ENCODE results near the gene CHRNG. TPM values are rescaled to one million over a fixed set of nuclear protein-coding genes. Genes with fewer than 3 reads are reported as not detected.
"Not testable (repeated sequence)": the region's sequence is repeated elsewhere in the genome, so short reads cannot be mapped to it uniquely, and the experiment has no call there.

Gene CHRNG
- polyA plus RNA-seq, 3 donors = not detected

- WGBS, 3 donors = 82 to 90% (median 85%) methylated on average over 8 of the region's 8 CpGs
- no peak overlapping the region for H3K27ac ChIP-seq (ENCODE audit: low read depth, low read length)
Observed at GRCh38 chr2:232562515-232563151, 23.1 kb downstream of the CHRNG start.

DNA sequence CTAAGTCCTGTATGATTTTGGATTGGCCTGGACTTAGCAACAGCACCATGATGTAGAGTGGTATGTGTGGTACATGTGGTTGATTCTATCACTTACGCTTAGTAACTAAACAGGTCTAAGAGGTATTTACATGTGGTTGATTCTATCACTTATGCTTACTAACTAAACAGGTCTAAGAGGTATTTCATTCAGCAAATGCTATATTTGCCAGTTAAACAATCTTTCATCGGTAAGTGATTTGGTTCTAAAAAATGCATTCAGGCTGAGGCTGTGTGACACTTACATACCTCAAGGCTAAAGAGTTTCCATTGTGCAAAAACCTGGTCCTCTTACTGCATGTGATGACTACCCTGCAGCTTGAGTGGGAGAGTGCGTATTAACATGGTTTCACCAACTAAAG is 24.1 kb downstream of the CHRNG start:
- 45 to 66% (median 61%) methylated on average over 3 of the region's 3 CpGs for WGBS, 3 donors
- no peak overlapping the region for H3K27ac ChIP-seq (ENCODE audit: low read depth, low read length)

DNA sequence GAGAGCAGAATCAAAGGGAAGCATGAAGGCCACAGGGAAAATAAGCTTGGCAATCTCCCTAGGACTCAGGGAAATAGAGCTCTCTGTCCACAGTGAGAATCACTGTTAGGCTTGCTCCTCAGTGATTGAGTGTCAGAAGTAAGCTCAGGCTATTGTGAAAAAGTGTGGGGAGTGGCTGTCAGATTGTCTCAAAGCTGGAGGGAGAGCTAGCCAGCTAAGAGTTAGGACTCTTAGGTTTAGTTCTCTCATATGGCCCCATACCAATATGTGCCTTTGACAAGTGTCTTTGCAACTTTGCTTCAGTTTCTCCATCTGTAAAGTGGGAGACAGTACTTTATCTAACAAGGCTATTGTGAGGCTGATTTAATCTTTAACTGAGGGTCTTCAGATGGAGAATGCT is 28.2 kb downstream of the CHRNG start:
- H3K27ac ChIP-seq (ENCODE audit: low read depth, low read length) = no peak overlapping the region

- H3K27ac ChIP-seq (ENCODE audit: low read depth, low read length) = no peak overlapping the region
- WGBS, 3 donors = 66 to 82% (median 68%) methylated on average over 5 of the region's 5 CpGs
Observed at GRCh38 chr2:232568161-232568560, 28.7 kb downstream of the CHRNG start.

- no peak overlapping the region for H3K27ac ChIP-seq (ENCODE audit: low read depth, low read length)
- 93 to 96% (median 94%) methylated on average over 9 of the region's 9 CpGs for WGBS, 3 donors
Observed at GRCh38 chr2:232569541-232569940, 30.0 kb downstream of the CHRNG start.

GRCh38 chr2:232570481-232570880 is 31.0 kb downstream of the CHRNG start:
- not testable (repeated sequence) for H3K27ac ChIP-seq (ENCODE audit: low read depth, low read length)
- WGBS, 3 donors = 95 to 96% (median 96%) methylated on average over 6 of the region's 6 CpGs

GRCh38 chr2:232571026-232571474 is 31.6 kb downstream of the CHRNG start:
- 71 to 79% (median 73%) methylated on average over 7 of the region's 7 CpGs for WGBS, 3 donors
- no peak overlapping the region for H3K27ac ChIP-seq (ENCODE audit: low read depth, low read length)

- H3K27ac ChIP-seq (ENCODE audit: low read depth, low read length) = no peak overlapping the region
Observed at GRCh38 chr2:232573042-232573441, 33.5 kb downstream of the CHRNG start.

DNA sequence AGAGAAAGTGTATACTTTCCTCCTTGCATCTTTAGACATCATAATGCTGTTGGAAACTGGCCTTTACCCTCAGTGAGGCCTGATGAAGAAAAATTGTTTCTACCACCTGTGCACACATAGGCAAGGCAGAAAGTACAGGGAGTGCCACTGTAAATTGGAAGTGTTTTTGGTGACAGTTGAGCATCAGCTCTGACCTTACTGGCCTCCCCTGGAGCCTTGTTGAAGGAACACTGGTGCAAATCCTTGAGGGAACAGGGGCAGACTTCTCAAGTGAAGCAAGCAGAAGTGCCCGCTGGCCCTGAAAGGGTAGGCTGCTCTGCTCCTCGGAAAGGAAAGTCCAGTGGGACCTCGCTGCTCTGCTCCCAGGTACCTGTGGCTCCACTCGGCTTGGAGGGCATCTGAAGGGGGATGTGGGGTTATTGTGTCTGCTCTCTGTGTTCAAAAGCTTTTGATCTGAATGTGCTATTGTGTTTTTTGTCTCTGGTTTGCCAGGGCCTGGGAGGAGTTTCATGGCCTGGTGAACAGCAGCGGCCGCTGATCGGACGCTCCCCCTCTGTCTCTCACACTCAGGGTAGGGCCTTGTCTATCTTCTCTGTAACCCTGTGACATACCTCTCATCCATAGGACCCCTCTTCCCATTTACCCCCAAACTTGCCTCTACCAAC is 34.4 kb downstream of the CHRNG start:
- WGBS, 3 donors = 93 to 97% (median 93%) methylated on average over 8 of the region's 8 CpGs

DNA sequence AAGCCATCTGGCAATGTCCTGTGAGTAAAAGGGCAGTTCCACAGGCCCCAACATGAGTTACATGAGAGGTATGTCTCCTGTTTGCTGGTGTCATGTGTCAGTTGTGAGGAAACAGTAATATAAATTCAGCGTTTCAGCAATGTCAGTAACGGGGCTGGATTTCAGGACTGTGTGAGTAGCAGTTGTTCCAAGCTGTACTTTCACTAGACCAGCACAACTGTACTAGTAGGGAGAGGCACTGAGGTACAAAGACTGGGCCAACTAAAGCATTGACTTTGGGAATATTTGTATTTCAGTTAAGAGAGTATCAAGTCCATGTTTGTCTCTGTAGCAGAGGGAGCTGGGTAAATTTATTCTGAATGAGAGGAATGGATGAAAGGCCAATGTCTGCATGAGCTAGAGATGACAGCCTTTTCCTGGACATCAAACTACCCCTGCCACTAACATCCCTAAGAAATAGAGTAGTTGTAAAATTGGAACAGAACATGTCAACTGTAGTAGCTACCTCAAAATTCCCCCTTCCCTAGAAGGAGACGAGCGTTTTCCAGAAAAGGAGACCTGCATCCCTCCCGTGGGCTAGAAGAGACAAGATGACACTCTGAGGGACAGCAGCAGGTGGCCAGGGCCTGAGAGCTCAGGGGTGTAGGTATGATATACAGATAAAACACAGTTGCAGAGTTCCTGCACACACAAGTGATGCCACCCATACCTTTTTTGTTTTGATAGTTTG is 35.3 kb downstream of the CHRNG start:
- no peak overlapping the region for H3K27ac ChIP-seq (ENCODE audit: low read depth, low read length)
- 90 to 96% (median 92%) methylated on average over 5 of the region's 5 CpGs for WGBS, 3 donors

More for the DNA sequence above, 34.4 kb downstream of the CHRNG start:
- no peak overlapping the region for H3K27ac ChIP-seq (ENCODE audit: low read depth, low read length)

- 94 to 98% (median 97%) methylated on average over 1 of the region's 1 CpG for WGBS, 3 donors
Observed at GRCh38 chr2:232575404-232575746, 35.9 kb downstream of the CHRNG start.

DNA sequence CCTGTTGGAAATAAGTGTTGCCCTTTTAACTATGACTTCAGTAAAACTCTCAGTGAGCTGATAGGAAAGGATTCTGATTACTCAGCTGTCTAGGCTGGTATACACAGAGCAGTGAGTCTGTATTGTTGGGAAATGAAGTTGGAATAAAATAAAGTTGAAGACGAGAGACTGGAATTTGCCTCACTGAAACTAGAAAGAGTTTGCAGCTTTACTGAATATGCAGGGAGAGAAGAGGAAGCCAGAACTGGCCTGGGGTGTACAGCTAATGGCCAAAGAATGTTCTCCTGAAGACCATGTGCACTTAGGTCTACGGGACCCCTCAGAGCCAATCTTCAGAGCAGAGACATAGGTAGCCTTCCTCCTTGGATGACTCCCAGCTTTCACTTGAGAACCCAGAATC is 37.5 kb downstream of the CHRNG start:
- no peak overlapping the region for H3K27ac ChIP-seq (ENCODE audit: low read depth, low read length)

More at GRCh38 chr2:232575404-232575746, 35.9 kb downstream of the CHRNG start:
- H3K27ac ChIP-seq (ENCODE audit: low read depth, low read length) = no peak overlapping the region

GRCh38 chr2:232577841-232578240 is 38.3 kb downstream of the CHRNG start:
- 91 to 92% (median 92%) methylated on average over 2 of the region's 2 CpGs for WGBS, 3 donors
- no peak overlapping the region for H3K27ac ChIP-seq (ENCODE audit: low read depth, low read length)

More for the DNA sequence above, 37.5 kb downstream of the CHRNG start:
- 60 to 88% (median 86%) methylated on average over 2 of the region's 2 CpGs for WGBS, 3 donors

- WGBS, 3 donors = 81 to 91% (median 86%) methylated on average over 2 of the region's 2 CpGs
- no peak overlapping the region for H3K27ac ChIP-seq (ENCODE audit: low read depth, low read length)
Observed at GRCh38 chr2:232578626-232579025, 39.1 kb downstream of the CHRNG start.

DNA sequence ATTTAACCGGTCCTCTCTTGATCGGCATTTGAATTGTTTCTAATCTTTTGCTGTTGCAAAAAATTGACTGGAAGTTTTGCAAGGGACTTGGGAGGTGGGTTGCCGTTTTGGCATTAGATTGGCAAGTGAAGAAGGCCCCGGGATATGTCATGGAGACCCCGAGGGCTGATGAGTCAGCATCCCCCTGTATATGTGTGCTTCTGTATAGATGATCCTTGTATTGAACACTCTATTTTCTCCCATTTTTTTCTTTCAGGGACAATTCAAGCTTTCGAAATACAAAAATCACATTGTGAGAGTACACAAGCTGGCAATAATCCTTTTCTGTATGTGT is 41.1 kb downstream of the CHRNG start:
- 51 to 84% (median 82%) methylated on average over 6 of the region's 6 CpGs for WGBS, 3 donors
- no peak overlapping the region for H3K27ac ChIP-seq (ENCODE audit: low read depth, low read length)

DNA sequence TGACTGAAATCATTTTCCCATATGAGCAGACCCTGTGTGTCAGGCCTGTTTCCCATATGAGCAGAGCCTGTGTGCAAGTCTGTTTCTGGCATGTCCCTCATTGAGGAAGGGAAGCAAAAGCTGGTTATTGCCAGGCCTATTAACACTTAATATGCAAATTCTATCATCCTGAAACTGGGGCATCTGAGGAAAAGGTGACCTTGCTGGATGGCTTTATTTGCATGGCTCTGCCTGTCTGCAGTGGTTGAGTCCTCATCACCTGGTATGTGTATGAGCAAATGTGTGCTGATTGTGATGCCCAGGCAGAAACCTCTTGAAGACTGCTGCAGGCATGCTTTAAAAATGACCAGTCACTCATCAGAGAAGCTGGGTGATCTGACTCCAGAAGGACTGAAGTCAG is 42.2 kb downstream of the CHRNG start:
- no peak overlapping the region for H3K27ac ChIP-seq (ENCODE audit: low read depth, low read length)

GRCh38 chr2:232584238-232584637 is 44.7 kb downstream of the CHRNG start:
- WGBS, 3 donors = 83 to 97% (median 92%) methylated on average over 6 of the region's 6 CpGs
- no peak overlapping the region for H3K27ac ChIP-seq (ENCODE audit: low read depth, low read length)

- 67 to 85% (median 77%) methylated on average over 4 to 5 of the region's 5 CpGs for WGBS, 3 donors
- H3K27ac ChIP-seq (ENCODE audit: low read depth, low read length) = no peak overlapping the region
Observed at GRCh38 chr2:232586943-232587505, 47.5 kb downstream of the CHRNG start.

- no peak overlapping the region for H3K27ac ChIP-seq (ENCODE audit: low read depth, low read length)
Observed at GRCh38 chr2:232587512-232587911, 48.0 kb downstream of the CHRNG start.

More at GRCh38 chr2:232587512-232587911, 48.0 kb downstream of the CHRNG start:
- 67 to 88% (median 69%) methylated on average over 7 of the region's 7 CpGs for WGBS, 3 donors

Data from adipose tissue (tissue), 3 donors.